Activated CD8-positive, alpha-beta memory T cell treated with anti-CD3 and anti-CD28 coated beads for 24 hours (primary cell): ENCODE data around the gene OSTN.

ENCODE experiments used
- DNase-seq: peaks from one replicate; pipeline ENCODE4 v3.0.0-alpha.2; 2020

Gene OSTN

DNA sequence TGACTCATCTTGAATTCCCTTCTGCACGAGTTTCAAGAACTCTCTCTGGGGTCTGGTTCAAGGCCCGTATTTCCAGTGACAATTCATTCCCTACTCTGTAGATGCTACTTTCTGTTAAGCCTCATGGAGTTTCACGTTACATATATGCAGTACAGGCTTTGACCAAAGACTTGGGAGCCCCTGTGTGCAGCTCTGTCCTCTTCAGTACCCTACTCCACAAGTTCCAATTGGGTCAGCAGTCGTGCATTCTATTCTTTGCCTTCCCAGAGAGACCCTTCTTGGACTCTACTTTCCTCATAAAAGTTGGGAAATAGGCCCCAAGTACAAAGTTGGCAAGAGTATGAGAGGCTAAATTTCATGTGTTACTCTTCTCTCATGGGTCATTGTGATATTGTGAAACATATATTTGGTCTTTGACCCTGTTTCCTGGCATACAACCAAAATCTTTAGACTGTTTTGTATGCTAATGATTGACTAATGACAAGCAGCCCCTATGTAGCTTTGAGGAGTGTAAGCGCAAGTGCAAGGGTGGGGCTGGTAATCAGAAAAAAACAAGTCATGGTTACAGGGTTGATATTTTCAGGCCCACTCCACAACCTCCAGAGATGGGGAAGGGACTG is 115.2 kb downstream of the OSTN start:
- DNase-seq, result no peak
